NCI-H1930 (cell line): ENCODE results near the gene LSM14B.

Experiments
- DNase-seq, 2 experiments: peaks; one replicate each; lab custom pipeline; 2025; lab: John Stamatoyannopoulos, UW

The LSM14B gene

DNA sequence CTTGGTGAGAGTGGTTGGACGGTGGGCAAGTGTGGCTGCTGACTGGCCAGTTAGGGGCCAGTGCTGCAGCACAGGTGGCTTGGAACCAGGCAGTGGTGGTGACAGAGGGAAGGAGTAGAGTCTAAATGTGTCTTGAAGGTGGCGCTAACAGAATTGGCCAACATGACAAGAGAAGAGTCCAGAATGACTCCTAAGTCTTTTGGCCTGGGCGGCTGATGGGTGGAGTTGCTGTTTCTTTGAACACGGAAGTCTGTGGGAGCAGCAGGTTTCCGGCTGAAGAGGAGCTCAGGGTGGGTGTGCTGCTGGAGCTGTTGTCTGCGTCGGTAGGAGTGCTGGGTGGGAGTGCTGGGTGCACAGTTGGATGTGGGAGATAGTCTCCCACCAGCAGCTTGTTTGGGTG lies 10.1 kb downstream of the LSM14B start:
- no peak for DNase-seq

GRCh38 chr20:62133051-62133845 lies 11.0 kb downstream of the LSM14B start:
- DNase-seq = no peak

- DNase-seq = no peak
Observed at GRCh38 chr20:62133864-62134263, 11.6 kb downstream of the LSM14B start.

DNA sequence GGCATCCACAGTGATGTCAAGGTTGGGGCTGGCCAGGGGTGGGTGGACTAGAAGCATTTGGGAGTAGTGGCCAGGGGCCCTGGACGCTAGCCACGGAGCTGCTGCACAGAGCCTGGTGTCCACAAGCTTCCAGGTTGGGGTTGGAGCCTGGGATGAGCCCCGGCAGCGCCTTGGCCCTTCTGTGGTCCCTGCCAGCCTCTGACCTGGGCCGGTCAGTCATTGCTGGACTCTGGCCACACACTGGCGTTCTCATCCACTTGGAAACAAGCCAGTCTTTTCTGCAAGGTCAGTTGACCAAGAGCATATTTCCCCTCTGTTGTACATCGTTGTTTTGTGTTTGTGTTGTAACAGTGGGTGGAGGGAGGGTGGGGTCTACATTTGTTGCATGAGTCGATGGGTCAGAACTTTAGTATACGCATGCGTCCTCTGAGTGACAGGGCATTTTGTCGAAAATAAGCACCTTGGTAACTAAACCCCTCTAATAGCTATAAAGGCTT lies 12.5 kb downstream of the LSM14B start:
- no peak for DNase-seq

GRCh38 chr20:62135573-62136266 lies 13.4 kb downstream of the LSM14B start:
- DNase-seq = no peak

GRCh38 chr20:62136283-62137091 lies 14.2 kb downstream of the LSM14B start:
- DNase-seq = peak; percentile 25 to 75

- no peak for DNase-seq
Observed at GRCh38 chr20:62137092-62137384, 14.8 kb downstream of the LSM14B start.

DNA sequence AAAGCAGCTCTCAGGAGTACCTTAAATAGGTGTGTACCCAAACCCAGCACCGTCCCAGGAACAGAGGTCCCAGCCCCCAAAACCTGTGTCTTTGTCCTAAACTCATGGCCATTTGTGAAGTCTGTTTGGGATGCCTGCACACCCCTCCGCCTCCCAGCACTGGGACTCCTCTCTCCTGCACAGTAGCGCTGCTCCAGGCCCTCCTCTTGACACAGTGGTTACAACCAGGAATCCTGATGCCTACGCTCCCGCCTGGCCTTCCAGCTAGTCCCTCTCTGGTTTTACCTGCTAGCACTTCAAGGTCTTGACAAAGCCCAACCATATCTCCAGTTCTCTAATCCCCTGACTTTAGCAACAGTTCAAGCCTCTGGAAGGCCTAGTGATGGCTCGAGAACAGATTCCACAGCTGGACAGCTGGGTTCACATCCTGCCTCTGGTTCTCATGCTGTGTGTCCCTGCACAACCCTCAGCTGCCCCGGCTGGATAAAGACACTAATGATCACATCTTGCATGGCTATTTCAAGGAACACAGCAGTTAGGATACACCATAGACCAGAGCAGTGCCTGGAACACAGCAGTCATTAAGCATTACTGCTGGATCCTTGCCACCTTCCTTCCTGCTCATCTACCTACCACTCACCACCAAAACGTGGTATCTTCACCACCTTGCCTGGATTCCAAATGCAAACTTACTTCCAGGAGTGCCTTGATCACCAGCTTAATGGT lies 15.4 kb downstream of the LSM14B start:
- DNase-seq = no peak

GRCh38 chr20:62138204-62138543 lies 15.9 kb downstream of the LSM14B start:
- no peak for DNase-seq

- no peak for DNase-seq
Observed at GRCh38 chr20:62138912-62139311, 16.6 kb downstream of the LSM14B start.

GRCh38 chr20:62139636-62140035 lies 17.4 kb downstream of the LSM14B start:
- no peak for DNase-seq

DNA sequence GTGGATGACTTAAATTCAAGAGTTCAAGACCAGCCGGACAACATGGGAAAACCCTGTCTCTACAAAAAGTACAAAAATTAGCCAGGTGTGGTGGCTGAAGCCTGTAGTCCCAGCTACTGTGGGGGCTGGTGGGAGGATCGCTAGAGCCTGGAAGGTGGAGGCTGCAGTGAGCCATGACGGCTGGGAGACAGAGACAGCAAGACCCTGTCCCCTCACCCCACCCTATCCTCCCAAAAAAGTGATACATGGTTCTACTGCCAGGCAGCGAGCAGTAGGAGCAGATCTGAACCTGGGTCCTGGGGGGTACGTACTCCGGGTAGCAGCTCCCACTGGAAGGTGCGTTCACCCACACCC lies 18.7 kb downstream of the LSM14B start:
- no peak for DNase-seq

DNA sequence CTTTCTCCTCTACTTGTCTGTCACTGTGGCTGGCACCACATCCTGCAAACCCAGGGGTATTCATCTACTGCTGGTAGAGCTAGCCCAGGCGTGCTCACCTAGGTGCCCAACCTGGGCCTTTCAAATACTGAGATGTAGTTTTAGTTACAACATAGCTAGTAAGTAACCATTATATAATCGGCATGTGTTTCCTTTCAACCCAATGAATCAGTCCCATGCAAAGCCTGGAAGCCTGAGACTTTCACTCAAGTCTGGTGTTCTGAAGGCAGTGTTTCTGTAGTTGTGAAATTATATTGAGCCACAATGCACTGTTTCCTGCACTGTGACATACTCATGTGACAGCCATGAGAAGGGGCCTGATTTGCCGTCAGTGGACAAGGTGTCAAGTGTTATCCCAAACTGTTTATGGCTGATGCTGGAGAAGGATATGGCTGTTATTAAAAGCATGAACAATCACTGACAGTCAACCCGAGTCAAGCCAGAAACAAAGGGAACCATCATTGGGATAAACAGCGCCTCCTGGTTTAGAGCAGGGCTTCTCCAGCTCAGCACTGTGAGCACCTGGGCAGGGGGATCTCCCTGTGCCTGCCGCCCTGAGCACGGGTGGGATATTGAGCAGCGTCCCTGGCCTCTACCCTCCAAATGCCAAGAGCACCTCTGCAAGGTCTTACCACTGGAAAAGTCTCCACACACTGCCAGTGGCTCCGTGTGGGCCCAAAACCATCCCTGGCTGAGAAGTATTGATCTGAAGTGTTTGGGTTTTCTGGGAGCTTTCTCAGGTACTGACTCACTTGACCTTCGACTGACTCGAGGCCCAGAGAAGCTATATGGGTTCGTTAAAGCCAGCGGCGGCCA lies 19.3 kb downstream of the LSM14B start:
- DNase-seq = no peak

- no peak for DNase-seq
Observed at GRCh38 chr20:62142252-62143080, 20.2 kb downstream of the LSM14B start.

GRCh38 chr20:62143081-62143956 lies 21.0 kb downstream of the LSM14B start, which contains the start of the genes PSMA7 and SS18L1:
Gene PSMA7 (minus strand): TSS chr20:62143394. CDS start chr20:62143303, 91 bp downstream.
Gene SS18L1 (plus strand): TSS chr20:62143769. CDS start chr20:62143821, 52 bp downstream.
- peak; percentile 85 to 89 for DNase-seq

GRCh38 chr20:62143957-62144825 lies 21.9 kb downstream of the LSM14B start:
- DNase-seq = peak in 1 of 2 experiments; percentile 14

- no peak for DNase-seq
Observed at GRCh38 chr20:62145688-62146018, 23.4 kb downstream of the LSM14B start.
